ENCODE data around the gene SAE1. TPM values are rescaled to one million over a fixed set of nuclear protein-coding genes. Genes with fewer than 3 reads are reported as not detected.

SAE1 gene
- total and polyA plus RNA-seq, 10 of the 15 experiments (the other 5 are each of a cell fraction or from before 2014, with no cell fraction given), result 62.0 to 246 (median 148) TPM

DNA sequence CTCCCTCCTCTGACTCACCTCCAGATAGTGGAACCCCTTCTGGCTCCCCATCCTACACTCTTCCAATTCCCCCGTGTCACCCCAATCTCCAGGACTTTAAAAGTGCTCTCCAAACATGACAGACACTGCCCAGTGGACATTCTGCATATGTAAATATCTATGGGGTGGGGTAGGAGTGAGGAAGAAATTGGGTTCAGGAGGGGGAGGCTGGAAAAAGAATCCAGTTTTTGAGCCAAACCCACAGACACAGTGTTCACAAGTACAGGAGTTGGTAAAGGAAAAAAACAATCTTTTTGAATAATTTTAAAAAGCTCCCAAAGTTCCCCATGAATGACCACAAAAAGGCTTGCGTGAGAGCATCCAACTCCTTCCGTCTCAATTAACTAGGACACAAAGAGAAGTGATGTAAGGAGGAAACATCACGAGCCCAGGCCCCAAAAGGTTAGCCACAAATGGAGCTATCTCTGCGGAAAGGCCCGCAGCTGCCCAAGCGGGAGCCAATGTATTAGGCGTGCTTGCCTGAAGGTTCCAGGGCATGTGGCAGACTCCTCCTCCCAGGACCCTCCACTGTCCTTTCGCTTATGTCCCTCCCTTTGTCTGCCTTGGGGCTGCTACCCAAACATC lies 35.0 kb upstream of the SAE1 start:
- ChIA-PET RAD21 (ENCODE audit: unreplicated experiment) (no interaction called here), SMC1A (ENCODE audit: uncharacterized antibody, unreplicated experiment) (no interaction called here), POLR2A (interaction anchor here (1.6 kb wide), 1 partner anchor 18 kb away, joined by 5 read pairs; the partner anchor contains the start of gene ZC3H4), CTCF (no interaction called here)
- ATAC-seq (no peak), FAIRE-seq (no peak), DNase-seq (ENCODE audit: low read depth, low spot score) (no peak)
- BruUV-seq (replicated peaks), result no TSS peak
- Histone ChIP-seq H3K9ac (ENCODE audit: control insufficient read depth, insufficient read depth, low read length) (peak overlapping the region; percentile 45), H3K27ac (ENCODE audit: control insufficient read depth, insufficient read depth) (peak overlapping the region; percentile 85), H3K9me3 (replicated peaks; ENCODE audit: control insufficient read depth, insufficient read depth, low read length) (no peaks in the 10 kb centered on the region), H2AFZ (ENCODE audit: control insufficient read depth, low read depth, low read length) (no peak overlapping the region), H3K4me3 (no peak overlapping the region), H3K4me1 (ENCODE audit: control insufficient read depth, insufficient read depth, low read length) (peaks cover 28% of the 10 kb centered on the region), H3K4me2 (ENCODE audit: control insufficient read depth, insufficient read depth) (peak overlapping the region; percentile 79), H4K20me1 (ENCODE audit: control insufficient read depth, insufficient read depth) (no peaks in the 10 kb centered on the region), H3K27me3 (replicated peaks in 1 of 2; ENCODE audit: control insufficient read depth in 2 of 2, insufficient read depth in 2 of 2, low read length in 1 of 2) (no peaks in the 10 kb centered on the region), H3K36me3 (ENCODE audit: control insufficient read depth in 2 of 2, insufficient read depth in 2 of 2, low read length in 1 of 2) (peaks cover 17 to 24% of the 10 kb centered on the region in 2 experiments), H3K79me2 (ENCODE audit: control insufficient read depth, insufficient read depth, low read length) (peaks cover 59% of the 10 kb centered on the region)
- TF ChIP-seq, protein P1, sequence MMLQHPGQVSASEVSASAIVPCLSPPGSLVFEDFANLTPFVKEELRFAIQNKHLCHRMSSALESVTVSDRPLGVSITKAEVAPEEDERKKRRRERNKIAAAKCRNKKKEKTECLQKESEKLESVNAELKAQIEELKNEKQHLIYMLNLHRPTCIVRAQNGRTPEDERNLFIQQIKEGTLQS (IDR thresholded peaks at IDR 0.05; ENCODE audit: borderline replicate concordance, extremely low read depth, low read depth, low read length), result 0 out of 2 replicates have a peak, but pooled peaks have one; percentile 2
- 0 out of 2 replicates have a peak, but pooled peaks have one; percentile 26 for TF ChIP-seq RUNX3 (IDR thresholded peaks at IDR 0.05; ENCODE audit: low read length)
- no peak for TF ChIP-seq LARP7 (IDR thresholded peaks at IDR 0.05)
- in situ Hi-C loops (cut with MboI), result no loop called here
- intact Hi-C loops (cut with micrococcal nuclease; ENCODE audit: unreplicated experiment), result no loop called here
- WGBS (ENCODE audit: insufficient coverage, insufficient replicate concordance, low lambda C conversion rate, missing lambda C conversion rate), result 37% methylated on average over 9 of the region's 9 CpGs

DNA sequence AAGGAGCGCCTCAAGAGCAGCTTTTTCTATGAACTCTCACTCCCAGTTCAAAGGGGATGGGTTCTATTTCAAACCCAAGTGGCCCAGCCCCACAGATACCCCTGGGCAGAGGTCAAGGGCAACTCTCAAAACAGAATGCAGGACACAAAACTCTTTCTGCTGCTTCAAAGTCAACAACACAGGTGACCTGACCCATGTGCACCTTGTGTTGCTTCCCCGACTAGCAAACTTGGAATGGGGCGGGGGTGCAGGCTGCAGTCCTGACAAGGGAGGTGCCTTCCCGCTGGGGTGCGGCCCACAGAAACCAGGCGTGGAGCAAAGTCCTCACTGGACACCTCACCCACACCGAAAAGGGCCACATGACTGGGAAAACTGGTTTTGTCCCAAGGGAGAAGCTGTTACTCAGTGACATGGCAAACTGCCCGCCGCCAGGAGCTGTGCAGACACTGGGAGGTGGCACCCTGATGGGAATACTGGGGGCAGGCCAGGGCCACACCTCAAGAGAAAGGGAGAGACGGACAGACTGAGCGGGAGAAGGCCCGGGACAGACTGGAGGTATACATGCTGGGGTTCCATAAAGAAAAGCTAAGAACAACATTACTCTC lies 34.4 kb upstream of the SAE1 start:
- ChIA-PET RAD21 (ENCODE audit: unreplicated experiment) (no interaction called here), POLR2A (interaction anchor here (1.6 kb wide), 1 partner anchor 17 kb away, joined by 5 read pairs; the partner anchor contains the start of gene ZC3H4), SMC1A (ENCODE audit: uncharacterized antibody, unreplicated experiment) (no interaction called here), CTCF (interaction anchor here (0.5 kb wide), 1 partner anchor 28 kb away, joined by 3 read pairs; no protein-coding TSS in a partner anchor)
- no TSS peak for BruUV-seq (replicated peaks)
- WGBS (ENCODE audit: insufficient coverage, insufficient replicate concordance, low lambda C conversion rate, missing lambda C conversion rate), result 84% methylated on average over 12 of the region's 12 CpGs
- H3K9me3 ChIP-seq (replicated peaks; ENCODE audit: control insufficient read depth, insufficient read depth, low read length), result no peaks in the 10 kb centered on the region
- DNase-seq (ENCODE audit: low read depth, low spot score) (no peak), ATAC-seq (no peak), FAIRE-seq (no peak)
- H3K27me3 ChIP-seq (replicated peaks in 1 of 2; ENCODE audit: control insufficient read depth in 2 of 2, insufficient read depth in 2 of 2, low read length in 1 of 2), result no peaks in the 10 kb centered on the region
- H3K27ac ChIP-seq (ENCODE audit: control insufficient read depth, insufficient read depth), result peak overlapping the region; percentile 85; the same call in 1 of the 2 replicates
- H2AFZ ChIP-seq (ENCODE audit: control insufficient read depth, low read depth, low read length), result no peak overlapping the region
- H3K79me2 ChIP-seq (ENCODE audit: control insufficient read depth, insufficient read depth, low read length), result peaks cover 64% of the 10 kb centered on the region
- no peak overlapping the region for H3K4me3 ChIP-seq
- H4K20me1 ChIP-seq (ENCODE audit: control insufficient read depth, insufficient read depth), result no peaks in the 10 kb centered on the region
- H3K36me3 ChIP-seq (ENCODE audit: control insufficient read depth in 2 of 2, insufficient read depth in 2 of 2, low read length in 1 of 2), result peaks cover 17 to 21% of the 10 kb centered on the region in 2 experiments
- in situ Hi-C loops (cut with MboI), result no loop called here
- H3K9ac ChIP-seq (ENCODE audit: control insufficient read depth, insufficient read depth, low read length), result no peak overlapping the region
- intact Hi-C loops (cut with micrococcal nuclease; ENCODE audit: unreplicated experiment), result no loop called here
- H3K4me2 ChIP-seq (ENCODE audit: control insufficient read depth, insufficient read depth), result no peak overlapping the region
- H3K4me1 ChIP-seq (ENCODE audit: control insufficient read depth, insufficient read depth, low read length), result peaks cover 28% of the 10 kb centered on the region
- no peak for TF ChIP-seq ESRRA (IDR thresholded peaks at IDR 0.05; ENCODE audit: low read length)

All from GM12878 (cell line).